ENCODE data around the gene MRPL46. TPM values are rescaled to one million over a fixed set of nuclear protein-coding genes. Genes with fewer than 3 reads are reported as not detected.

Gene MRPL46
- total and polyA plus RNA-seq, 2 experiments from 2014 or later = 32.9 to 59.4 TPM

GRCh38 chr15:88509964-88510363 lies 42.8 kb upstream of the MRPL46 start:
- no peak overlapping the region for H3K4me3 ChIP-seq
- no peak overlapping the region for H3K27ac ChIP-seq
- no peaks in the 10 kb centered on the region for H3K9me3 ChIP-seq (ENCODE audit: low read depth)
- H3K36me3 ChIP-seq = peaks cover 9% of the 10 kb centered on the region
- H3K27me3 ChIP-seq = no peaks in the 10 kb centered on the region
- DNase-seq (ENCODE audit: low read depth in 1 of 2, low spot score in 1 of 2) = no peak
- TF ChIP-seq CTCF (IDR thresholded peaks at IDR 0.05; ENCODE audit: low read depth, low read length) = no peak
- no peaks in the 10 kb centered on the region for H3K4me1 ChIP-seq (ENCODE audit: low read depth)

GRCh38 chr15:88509321-88509720 lies 42.1 kb upstream of the MRPL46 start:
- Histone ChIP-seq H3K27me3 (no peaks in the 10 kb centered on the region), H3K4me3 (no peak overlapping the region), H3K27ac (no peak overlapping the region), H3K9me3 (ENCODE audit: low read depth) (no peaks in the 10 kb centered on the region), H3K36me3 (peaks cover 9% of the 10 kb centered on the region), H3K4me1 (ENCODE audit: low read depth) (no peaks in the 10 kb centered on the region)
- DNase-seq (ENCODE audit: low read depth in 1 of 2, low spot score in 1 of 2) = no peak
- no peak for TF ChIP-seq CTCF (IDR thresholded peaks at IDR 0.05; ENCODE audit: low read depth, low read length)

GRCh38 chr15:88506628-88507027 lies 39.4 kb upstream of the MRPL46 start:
- Histone ChIP-seq H3K9me3 (ENCODE audit: low read depth) (no peaks in the 10 kb centered on the region), H3K4me1 (ENCODE audit: low read depth) (no peaks in the 10 kb centered on the region), H3K36me3 (peaks cover 9% of the 10 kb centered on the region), H3K27me3 (no peaks in the 10 kb centered on the region), H3K27ac (no peak overlapping the region), H3K4me3 (no peak overlapping the region)
- no peak for DNase-seq (ENCODE audit: low read depth in 1 of 2, low spot score in 1 of 2)
- no peak for TF ChIP-seq CTCF (IDR thresholded peaks at IDR 0.05; ENCODE audit: low read depth, low read length)

GRCh38 chr15:88505721-88506120 lies 38.5 kb upstream of the MRPL46 start:
- Histone ChIP-seq H3K4me3 (no peak overlapping the region), H3K27ac (no peak overlapping the region), H3K36me3 (peaks cover 9% of the 10 kb centered on the region), H3K27me3 (no peaks in the 10 kb centered on the region), H3K4me1 (ENCODE audit: low read depth) (no peaks in the 10 kb centered on the region), H3K9me3 (ENCODE audit: low read depth) (no peaks in the 10 kb centered on the region)
- no peak for DNase-seq (ENCODE audit: low read depth in 1 of 2, low spot score in 1 of 2)
- TF ChIP-seq CTCF (IDR thresholded peaks at IDR 0.05; ENCODE audit: low read depth, low read length) = no peak

GRCh38 chr15:88504445-88504844 lies 37.3 kb upstream of the MRPL46 start:
- H3K4me3 ChIP-seq = no peak overlapping the region
- H3K27me3 ChIP-seq = no peaks in the 10 kb centered on the region
- no peak for TF ChIP-seq CTCF (IDR thresholded peaks at IDR 0.05; ENCODE audit: low read depth, low read length)
- H3K27ac ChIP-seq = no peak overlapping the region
- peaks cover 1% of the 10 kb centered on the region for H3K4me1 ChIP-seq (ENCODE audit: low read depth)
- no peaks in the 10 kb centered on the region for H3K9me3 ChIP-seq (ENCODE audit: low read depth)
- DNase-seq (ENCODE audit: low read depth in 1 of 2, low spot score in 1 of 2) = no peak
- H3K36me3 ChIP-seq = peaks cover 7% of the 10 kb centered on the region

- H3K4me1 ChIP-seq (ENCODE audit: low read depth) = peaks cover 23% of the 10 kb centered on the region
- peak in 1 of 2 donors; percentile 33 for DNase-seq (ENCODE audit: low read depth in 1 of 2, low spot score in 1 of 2)
- H3K27ac ChIP-seq = peak overlapping the region; percentile 12
- no peaks in the 10 kb centered on the region for H3K36me3 ChIP-seq
- H3K27me3 ChIP-seq = no peaks in the 10 kb centered on the region
- H3K9me3 ChIP-seq (ENCODE audit: low read depth) = no peaks in the 10 kb centered on the region
- no peak overlapping the region for H3K4me3 ChIP-seq
- TF ChIP-seq CTCF (IDR thresholded peaks at IDR 0.05; ENCODE audit: low read depth, low read length) = no peak
These were observed 31.8 kb upstream of the MRPL46 start for GRCh38 chr15:88498996-88499395.

All from cardiac muscle cell (in vitro differentiated cells and primary cell).